ENCODE data around the gene GALNT4.

GALNT4 gene

DNA sequence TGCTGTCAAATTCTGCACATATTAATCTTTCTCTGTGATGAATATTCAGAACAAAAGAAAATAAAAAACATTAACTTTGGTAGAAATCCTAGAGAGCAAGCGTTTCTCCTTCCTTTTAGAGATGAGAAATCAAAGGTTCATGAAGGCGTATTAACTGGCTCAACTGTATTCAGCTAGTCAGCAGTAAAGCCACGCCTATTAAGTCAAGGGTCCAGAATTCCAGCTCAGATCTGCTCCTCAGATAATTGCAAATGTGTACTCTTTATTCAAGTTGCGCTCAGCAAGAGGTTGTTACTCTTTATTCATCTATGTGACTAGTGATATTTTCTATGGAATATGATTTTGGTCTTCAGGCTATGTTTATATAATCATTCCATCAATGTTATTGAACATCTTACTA, 14.3 kb upstream of the GALNT4 start:
- no peak overlapping the region for H3K4me3 ChIP-seq
- no peak overlapping the region for H3K27ac ChIP-seq

DNA sequence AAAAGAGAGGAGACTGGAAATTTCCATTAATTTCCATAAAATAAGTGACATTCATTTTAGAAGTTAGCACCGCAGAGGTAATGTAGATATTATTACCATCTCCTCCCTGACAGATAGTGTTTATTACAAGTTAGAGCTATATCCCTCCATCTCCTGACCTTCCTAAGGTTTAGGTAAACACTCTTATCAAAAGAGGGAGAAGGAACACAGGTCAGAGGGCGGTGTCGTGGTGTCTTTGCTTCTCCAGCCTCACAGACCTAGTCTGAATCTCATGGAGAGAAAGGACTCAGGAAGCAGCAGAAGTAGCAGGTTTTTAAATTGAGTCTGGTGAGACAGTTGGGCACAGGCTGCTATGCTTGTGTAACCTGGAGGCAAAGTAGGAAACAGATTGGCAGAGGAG, 12.8 kb upstream of the GALNT4 start:
- Histone ChIP-seq H3K4me3 (no peak overlapping the region), H3K27ac (no peak overlapping the region)

- no peak overlapping the region for H3K27ac ChIP-seq
- H3K4me3 ChIP-seq: no peak overlapping the region
Measured at GRCh38 chr12:89529738-89530137, 5.1 kb upstream of the GALNT4 start.

DNA sequence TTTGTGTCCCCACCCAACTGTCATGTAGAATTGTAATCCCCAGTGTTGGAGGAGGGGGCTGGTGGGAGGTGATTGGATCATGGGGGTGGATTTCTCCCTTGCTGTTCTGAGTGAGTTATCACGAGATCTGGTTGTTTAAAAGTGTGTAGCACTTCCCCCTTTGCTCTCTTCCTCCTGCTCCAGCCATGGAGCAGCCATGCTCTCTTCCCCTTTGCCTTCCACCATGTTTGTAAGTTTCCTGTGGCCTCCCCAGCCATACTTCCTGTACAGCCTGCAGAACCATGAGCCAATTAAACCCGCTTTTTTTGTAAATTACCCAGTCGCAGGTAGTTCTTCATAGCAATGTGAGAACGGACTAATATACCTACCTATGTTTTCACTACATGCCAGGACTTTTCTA, 3.8 kb upstream of the GALNT4 start:
- no peak overlapping the region for H3K27ac ChIP-seq
- no peak overlapping the region for H3K4me3 ChIP-seq

GRCh38 chr12:89525824-89526770, 1.5 kb upstream of the GALNT4 start, which contains the start of gene POC1B:
TSS of gene POC1B (minus strand) at chr12:89526047. CDS start at chr12:89525895, 152 bp downstream.
- H3K27ac ChIP-seq: peak within 1 kb of the TSS; percentile 68 to 97 (median 88)
- peak within 1 kb of the TSS; percentile 76 to 99 (median 92) for H3K4me3 ChIP-seq

DNA sequence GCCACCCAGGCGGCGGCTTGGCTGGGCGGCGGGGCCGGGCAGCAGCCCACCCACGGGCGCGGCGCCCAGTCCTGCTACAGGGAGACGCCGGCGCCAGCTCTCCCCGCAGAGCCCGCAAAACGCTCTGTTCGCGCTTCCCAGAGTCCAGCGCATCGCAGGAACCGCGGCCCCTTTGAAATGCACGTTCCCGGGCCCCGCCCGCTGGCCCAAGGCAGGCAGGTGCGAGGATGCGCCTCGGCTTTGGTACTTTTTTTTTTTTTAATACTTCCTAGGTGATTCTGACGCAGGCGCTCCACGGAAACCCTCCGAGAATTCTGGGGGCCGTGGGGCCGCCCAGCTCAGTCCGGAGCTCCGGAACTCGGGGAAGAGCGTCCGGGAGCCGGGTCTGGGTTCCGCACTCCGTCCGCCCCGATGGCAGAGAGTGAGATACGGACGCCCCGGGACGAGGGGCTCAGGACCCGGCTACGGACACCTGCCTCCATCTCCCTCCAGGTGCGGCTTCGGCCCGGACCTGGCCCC, 768 bp upstream of the GALNT4 start:
- Histone ChIP-seq H3K4me3 (peak overlapping the region; percentile 76 to 99 (median 92)), H3K27ac (peak overlapping the region; percentile 68 to 97 (median 88))

GRCh38 chr12:89523843-89524540, 604 bp downstream of the GALNT4 start:
- H3K4me3 ChIP-seq: peak overlapping the region; percentile 76 to 99 (median 92)
- H3K27ac ChIP-seq: peak overlapping the region; percentile 42 to 97 (median 88)

DNA sequence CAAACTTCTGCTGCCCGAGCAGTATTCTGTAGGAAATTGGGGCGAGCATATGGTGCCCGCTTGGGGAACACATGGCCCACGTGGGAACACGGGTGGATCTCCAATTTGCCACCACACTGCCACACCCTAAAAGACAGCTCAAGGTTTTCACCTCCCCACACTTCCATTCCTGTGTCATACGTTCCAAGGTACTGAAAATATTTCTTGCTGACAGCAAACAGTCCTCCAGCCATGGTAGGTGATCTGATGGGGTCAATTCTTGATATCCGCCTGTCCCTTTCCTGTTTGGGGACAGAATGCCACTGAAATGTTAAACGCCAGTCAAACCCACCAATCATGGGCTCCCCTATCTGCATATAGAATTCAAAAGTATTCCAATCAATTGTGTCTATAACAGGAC, 1.2 kb downstream of the GALNT4 start:
- peak overlapping the region in 1 of 21 experiments; percentile 90 for H3K27ac ChIP-seq
- peak overlapping the region in 3 of 7 experiments; percentile 92 to 99 (median 96) for H3K4me3 ChIP-seq

DNA sequence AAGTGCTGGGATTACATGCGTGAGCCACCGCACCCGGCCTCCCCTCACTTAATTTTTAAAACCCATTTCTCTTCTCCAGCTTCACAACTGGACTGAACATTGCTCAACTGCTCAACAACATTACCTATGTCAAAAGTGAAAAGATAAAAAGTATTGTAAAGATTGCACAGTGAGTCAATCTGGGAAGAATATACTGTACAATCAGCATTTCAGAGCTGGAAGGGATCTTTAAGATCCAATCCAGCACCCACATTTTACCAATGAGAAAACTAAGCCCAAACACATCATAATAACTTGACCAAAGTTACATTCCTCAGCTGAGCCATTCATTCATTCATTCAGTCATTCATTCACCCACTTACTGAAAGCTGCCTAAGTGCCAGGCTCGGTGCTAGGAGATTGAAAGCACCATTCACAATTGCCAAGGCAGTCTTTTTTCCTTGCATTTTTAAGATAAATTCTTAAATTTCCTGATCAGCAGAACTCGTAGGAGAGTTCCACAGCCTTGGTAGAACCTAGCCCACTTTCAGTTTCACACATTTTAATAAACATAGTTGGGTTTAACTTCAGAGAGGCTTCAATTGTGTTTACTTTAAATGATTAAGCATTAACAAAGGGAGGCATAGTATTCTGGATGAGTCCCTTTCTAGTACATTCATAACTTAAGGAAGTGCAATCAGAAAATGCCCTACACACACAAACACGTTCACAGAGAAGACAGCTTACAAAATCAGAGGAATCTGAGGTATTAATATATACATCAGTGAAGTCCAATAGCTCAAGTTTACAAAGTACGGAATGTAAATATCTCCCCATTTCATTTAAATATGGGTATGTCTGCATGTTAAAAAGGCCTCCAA, 3.0 kb downstream of the GALNT4 start:
- no peak overlapping the region for H3K27ac ChIP-seq
- H3K4me3 ChIP-seq: no peak overlapping the region

- Histone ChIP-seq H3K4me3 (no peak overlapping the region), H3K27ac (no peak overlapping the region)
Measured at GRCh38 chr12:89517720-89518119, 6.9 kb downstream of the GALNT4 start.

GRCh38 chr12:89516633-89517032, 8.0 kb downstream of the GALNT4 start:
- Histone ChIP-seq H3K27ac (no peak overlapping the region), H3K4me3 (no peak overlapping the region)

DNA sequence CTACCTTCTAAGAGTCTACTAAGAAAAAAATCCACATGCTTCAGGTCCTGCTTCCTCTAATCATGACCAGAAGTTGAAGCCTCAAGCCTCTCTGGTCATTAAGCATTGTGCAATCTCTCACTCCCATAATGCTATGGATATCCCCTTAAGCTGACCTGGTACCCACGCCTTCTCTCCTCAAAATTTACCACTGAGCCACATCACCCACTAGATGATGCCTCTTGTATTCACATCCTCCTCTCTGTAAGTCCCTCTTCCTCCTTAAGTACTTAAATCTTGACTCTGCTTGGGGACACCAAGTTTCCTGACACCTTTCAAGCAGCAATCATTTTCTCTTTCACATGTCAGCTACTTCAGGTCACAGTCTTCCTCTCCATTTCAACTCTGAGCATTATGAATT, 9.8 kb downstream of the GALNT4 start:
- Histone ChIP-seq H3K27ac (no peak overlapping the region), H3K4me3 (no peak overlapping the region)

- Histone ChIP-seq H3K4me3 (no peak overlapping the region), H3K27ac (no peak overlapping the region)
Measured at GRCh38 chr12:89513544-89513943, 11.1 kb downstream of the GALNT4 start.

- Histone ChIP-seq H3K27ac (no peak overlapping the region), H3K4me3 (no peak overlapping the region)
Measured at GRCh38 chr12:89507015-89507824, 17.4 kb downstream of the GALNT4 start.

GRCh38 chr12:89506050-89506449, 18.5 kb downstream of the GALNT4 start:
- H3K27ac ChIP-seq: no peak overlapping the region

DNA sequence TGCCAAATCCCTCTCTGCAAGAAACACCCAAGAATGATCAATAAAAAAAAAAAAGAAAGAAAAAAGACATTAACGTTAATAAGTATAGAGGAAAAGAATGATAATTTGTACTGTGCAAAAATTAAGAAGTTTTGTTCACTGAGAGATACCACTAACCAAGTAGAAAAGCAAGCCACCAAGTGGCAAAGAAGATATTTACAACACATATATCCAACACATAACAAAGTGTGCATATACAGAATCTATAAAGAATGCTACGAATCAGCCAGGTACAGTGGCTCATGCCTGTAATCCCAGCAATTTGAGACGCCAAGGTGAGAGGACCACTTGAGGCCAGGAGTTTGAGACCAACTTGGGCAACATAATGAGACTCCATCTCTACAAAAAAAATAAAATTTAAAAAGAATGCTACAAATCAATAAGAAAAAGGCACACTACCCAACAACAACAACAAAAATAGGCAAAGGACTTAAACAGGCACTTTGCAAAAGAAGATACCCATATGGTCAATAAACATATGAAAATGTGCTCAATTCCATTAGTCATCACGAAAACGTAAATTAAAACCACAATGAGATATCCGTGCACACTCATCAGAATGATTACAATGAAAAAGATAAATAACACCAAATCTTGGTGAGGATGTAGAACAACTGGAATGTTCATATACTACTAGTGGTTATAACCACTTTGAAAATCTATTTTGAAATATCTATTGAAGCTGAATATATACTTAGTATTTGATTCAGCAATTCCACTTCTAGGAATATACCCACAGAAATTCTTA, 19.8 kb downstream of the GALNT4 start:
- H3K27ac ChIP-seq: no peak overlapping the region
- no peak overlapping the region for H3K4me3 ChIP-seq

More at GRCh38 chr12:89506050-89506449, 18.5 kb downstream of the GALNT4 start:
- no peak overlapping the region for H3K4me3 ChIP-seq

GRCh38 chr12:89501793-89502192, 22.8 kb downstream of the GALNT4 start:
- no peak overlapping the region for H3K27ac ChIP-seq

DNA sequence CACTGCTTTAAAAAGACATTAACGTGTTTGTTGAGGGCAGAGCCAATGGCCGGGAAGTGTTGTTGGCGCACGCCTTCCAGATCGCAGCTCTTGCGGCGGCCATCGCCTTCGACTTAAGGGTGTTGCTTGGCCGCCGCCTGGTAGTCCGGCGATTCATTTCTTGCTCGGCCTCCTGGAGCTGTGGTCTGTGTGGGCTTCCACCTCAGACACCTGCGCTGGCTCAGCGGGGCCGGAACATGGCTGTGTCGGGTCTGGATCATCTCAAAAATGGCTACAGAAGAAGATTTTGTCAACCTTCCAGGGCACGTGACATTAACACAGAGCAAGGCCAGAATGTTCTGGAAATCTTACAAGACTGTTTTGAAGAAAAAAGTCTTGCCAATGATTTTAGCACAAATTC, 24.7 kb downstream of the GALNT4 start:
- H3K27ac ChIP-seq: no peak overlapping the region
- no peak overlapping the region for H3K4me3 ChIP-seq

More at GRCh38 chr12:89501793-89502192, 22.8 kb downstream of the GALNT4 start:
- H3K4me3 ChIP-seq: no peak overlapping the region

Data from skin epidermis (tissue), 12 donors.